AG04450 (cell line): ENCODE data around the gene SKIL. TPM values are rescaled to one million over a fixed set of nuclear protein-coding genes. Genes with fewer than 3 reads are reported as not detected.
"Not testable (repeated sequence)": the region's sequence is repeated elsewhere in the genome, so short reads cannot be mapped to it uniquely, and the experiment has no call there.

Experiments used
- CTCF ChIA-PET: fragments of 300-600, 350-600 bp; formaldehyde crosslinking; extraction: SDS; loops from one replicate; lab custom pipeline; 2022; ENCODE audit warnings: antibody characterized with exemption, inconsistent platforms; lab: Charles Lee
- POLR2A ChIA-PET: fragments of 350-600 bp; formaldehyde crosslinking; extraction: SDS; loops from one replicate; lab custom pipeline; 2021; ENCODE audit warnings: antibody characterized with exemption, inconsistent platforms; lab: Yijun Ruan, JAX
- DNase-seq: peaks from one replicate; pipeline ENCODE4 v3.0.0-alpha.2; 2011; ENCODE audit warnings: low read depth, low spot score
- H3K27ac ChIP-seq: one replicate; pipeline ENCODE4 v1.5.1; 2012; ENCODE audit warnings: low read depth, low read length, control low read depth
- H3K27me3 ChIP-seq: one replicate; pipeline ENCODE4 v1.6.0; 2012; ENCODE audit warnings: low read length; ENCODE audit not compliant: control insufficient read depth, insufficient read depth
- H3K4me3 ChIP-seq: 2 replicates; pipeline ENCODE4 v1.5.1; 2011; ENCODE audit warnings: mild to moderate bottlenecking, low read depth, low read length, control low read depth
- H3K9me3 ChIP-seq: 2 replicates; pipeline ENCODE4 v1.5.1; 2012; ENCODE audit warnings: low read length; ENCODE audit not compliant: control insufficient read depth, insufficient read depth
- polyA plus RNA-seq: library from polyadenylated mRNA; depleted of rRNA; stranded (reverse); fragments of >200 nt; gene quantifications from 2 replicates; pipeline ENCODE4 v1.2.3, GENCODE V29; 2011
- TF ChIP-seq, protein P1 (sequence below): IDR thresholded peaks from 2 replicates; pipeline ENCODE4 v1.5.1; 2011; ENCODE audit warnings: low read depth, low read length, control low read depth, inconsistent platforms

Gene SKIL
- polyA plus RNA-seq, 1 experiment = 18.3 TPM

GRCh38 chr3:170338690-170339340, 18.7 kb upstream of the SKIL start:
- TF ChIP-seq, protein P1, sequence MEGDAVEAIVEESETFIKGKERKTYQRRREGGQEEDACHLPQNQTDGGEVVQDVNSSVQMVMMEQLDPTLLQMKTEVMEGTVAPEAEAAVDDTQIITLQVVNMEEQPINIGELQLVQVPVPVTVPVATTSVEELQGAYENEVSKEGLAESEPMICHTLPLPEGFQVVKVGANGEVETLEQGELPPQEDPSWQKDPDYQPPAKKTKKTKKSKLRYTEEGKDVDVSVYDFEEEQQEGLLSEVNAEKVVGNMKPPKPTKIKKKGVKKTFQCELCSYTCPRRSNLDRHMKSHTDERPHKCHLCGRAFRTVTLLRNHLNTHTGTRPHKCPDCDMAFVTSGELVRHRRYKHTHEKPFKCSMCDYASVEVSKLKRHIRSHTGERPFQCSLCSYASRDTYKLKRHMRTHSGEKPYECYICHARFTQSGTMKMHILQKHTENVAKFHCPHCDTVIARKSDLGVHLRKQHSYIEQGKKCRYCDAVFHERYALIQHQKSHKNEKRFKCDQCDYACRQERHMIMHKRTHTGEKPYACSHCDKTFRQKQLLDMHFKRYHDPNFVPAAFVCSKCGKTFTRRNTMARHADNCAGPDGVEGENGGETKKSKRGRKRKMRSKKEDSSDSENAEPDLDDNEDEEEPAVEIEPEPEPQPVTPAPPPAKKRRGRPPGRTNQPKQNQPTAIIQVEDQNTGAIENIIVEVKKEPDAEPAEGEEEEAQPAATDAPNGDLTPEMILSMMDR = no peak
- H3K27me3 ChIP-seq = no peaks in the 10 kb centered on the region
- H3K27ac ChIP-seq = no peak overlapping the region
- ChIA-PET POLR2A (no interaction called here), CTCF (interaction anchor here (0.7 kb wide), 1 partner anchor 78 kb away, joined by 3 read pairs; no protein-coding TSS in a partner anchor)
- no peak overlapping the region for H3K4me3 ChIP-seq
- H3K9me3 ChIP-seq = no peaks in the 10 kb centered on the region
- DNase-seq = no peak

- H3K4me3 ChIP-seq, H3K27me3 ChIP-seq, DNase-seq, H3K9me3 ChIP-seq, CTCF ChIA-PET, POLR2A ChIA-PET, H3K27ac ChIP-seq: not testable (repeated sequence)
Measured at GRCh38 chr3:170342273-170342672, 15.2 kb upstream of the SKIL start.

GRCh38 chr3:170343859-170344258, 13.7 kb upstream of the SKIL start:
- H3K27ac ChIP-seq, H3K4me3 ChIP-seq, DNase-seq, H3K9me3 ChIP-seq, H3K27me3 ChIP-seq: not testable (repeated sequence)
- ChIA-PET POLR2A (interaction anchor here (0.9 kb wide), 1 partner anchor 14 kb away, joined by 4 read pairs; the partner anchor contains the start of gene SKIL), CTCF (interaction anchor here (0.6 kb wide), 1 partner anchor 227 kb away, joined by 3 read pairs; no protein-coding TSS in a partner anchor)

- Histone ChIP-seq H3K4me3 (no peak overlapping the region), H3K27me3 (no peaks in the 10 kb centered on the region), H3K9me3 (no peaks in the 10 kb centered on the region), H3K27ac (no peak overlapping the region)
- no peak for DNase-seq
- POLR2A ChIA-PET = no interaction called here
- TF ChIP-seq, protein P1 = no peak
- CTCF ChIA-PET = no interaction called here
Measured at GRCh38 chr3:170344971-170345370, 12.5 kb upstream of the SKIL start.

DNA sequence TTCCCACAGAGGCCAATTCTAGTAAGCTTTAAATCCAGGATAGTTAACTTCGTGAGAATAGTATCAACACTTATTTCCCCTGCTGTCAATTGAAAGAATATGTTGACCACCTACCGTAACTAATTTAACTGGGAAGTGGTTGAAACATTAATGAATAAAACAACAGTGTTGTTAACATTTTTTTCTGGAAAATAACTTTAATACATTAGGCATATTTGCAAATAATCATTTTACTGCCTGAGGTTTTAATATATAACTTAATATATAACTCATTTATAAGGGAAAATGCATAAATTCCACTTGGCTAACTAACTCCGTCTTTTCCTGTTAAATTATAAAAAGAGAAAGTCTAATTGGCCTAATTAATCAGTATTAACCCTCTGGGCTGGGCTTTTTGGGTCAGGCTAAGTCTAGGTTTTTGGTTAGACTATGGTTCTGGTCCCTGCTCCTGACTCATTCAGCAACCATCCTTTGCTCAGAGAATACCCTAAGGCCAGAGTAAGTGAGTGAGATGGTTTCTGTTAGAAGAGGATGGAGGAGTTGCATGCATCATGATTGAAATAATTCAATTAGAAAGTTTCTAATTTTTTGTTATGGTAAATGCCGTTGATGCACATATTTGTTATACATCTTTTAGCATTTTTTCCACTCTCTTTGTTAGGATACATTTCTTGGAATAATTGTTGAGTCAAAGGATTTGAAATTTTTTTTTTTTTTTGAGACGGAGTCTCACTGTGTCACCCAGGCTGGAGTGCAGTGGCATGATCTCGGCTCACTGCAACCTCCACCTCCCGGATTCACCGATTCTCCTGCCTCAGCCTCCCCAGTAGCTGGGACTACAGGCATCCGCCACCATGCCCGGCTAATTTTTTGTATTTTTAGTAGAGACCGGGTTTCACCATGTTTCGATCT, 10.8 kb upstream of the SKIL start:
- TF ChIP-seq, protein P1 = no peak
- DNase-seq = no peak
- no peaks in the 10 kb centered on the region for H3K27me3 ChIP-seq
- no peaks in the 10 kb centered on the region for H3K9me3 ChIP-seq
- ChIA-PET POLR2A (no interaction called here), CTCF (interaction anchor here (0.7 kb wide), 1 partner anchor 182 kb away, joined by 3 read pairs; no protein-coding TSS in a partner anchor)
- H3K27ac ChIP-seq = no peak overlapping the region
- no peak overlapping the region for H3K4me3 ChIP-seq
